ENCODE results near the gene SLC22A31. TPM values are rescaled to one million over a fixed set of nuclear protein-coding genes. Genes with fewer than 3 reads are reported as not detected.

The SLC22A31 gene
- total and polyA plus RNA-seq, 2 donors (not counting 3 experiments of a cell fraction or from before 2014, with no cell fraction given): 1.0 TPM; not detected in 1

- Histone ChIP-seq H3K9me3 (replicated peaks; ENCODE audit: control insufficient read depth, insufficient read depth, low read length) (no peaks in the 10 kb centered on the region), H3K4me3 (replicated peaks in 1 of 3; ENCODE audit: insufficient read depth in 1 of 3, low read depth in 1 of 3, low read length in 3 of 3) (no peak overlapping the region), H3K9me1 (replicated peaks; ENCODE audit: control insufficient read depth, extremely low read depth, insufficient read depth, low read length) (no peaks in the 10 kb centered on the region), H4K20me1 (replicated peaks; ENCODE audit: control insufficient read depth, extremely low read depth, insufficient read depth, low read length) (no peaks in the 10 kb centered on the region), H3K79me2 (ENCODE audit: control insufficient read depth, insufficient read depth, low read length) (no peaks in the 10 kb centered on the region), H3K9ac (replicated peaks; ENCODE audit: extremely low read depth, insufficient read depth, low read length) (no peak overlapping the region), H3K27me3 (ENCODE audit: control insufficient read depth in 2 of 2, insufficient read depth in 2 of 2, low read length in 2 of 2) (peaks cover 0 to 3% of the 10 kb centered on the region in 2 experiments), H3K27ac (ENCODE audit: insufficient read depth, low read depth, low read length) (no peak overlapping the region), H3K4me2 (ENCODE audit: insufficient read depth, low read length) (peak overlapping the region; percentile 33), H2AFZ (ENCODE audit: low read depth, low read length) (peak overlapping the region; percentile 65), H3K36me3 (ENCODE audit: control insufficient read depth in 2 of 2, extremely low read depth in 1 of 2, insufficient read depth in 2 of 2, low read length in 2 of 2) (no peaks in the 10 kb centered on the region), H3K4me1 (ENCODE audit: control insufficient read depth, extremely low read depth, insufficient read depth, low read length) (peaks cover 3% of the 10 kb centered on the region)
- no peak for TF ChIP-seq POLR2A (IDR thresholded peaks at IDR 0.05; ENCODE audit: low read depth, low read length)
- no peak for TF ChIP-seq POLR2AphosphoS5 (IDR thresholded peaks at IDR 0.05; ENCODE audit: insufficient read depth, low read depth, low read length)
- no peak for TF ChIP-seq FOS (IDR thresholded peaks at IDR 0.05; ENCODE audit: borderline replicate concordance, insufficient read depth, low read length)
- no peak for TF ChIP-seq CTCF (IDR thresholded peaks at IDR 0.05; ENCODE audit: extremely low read depth in 1 of 2, insufficient read depth in 1 of 2, low read depth in 1 of 2, low read length in 2 of 2)
- no peak for TF ChIP-seq MAX (IDR thresholded peaks at IDR 0.05; ENCODE audit: insufficient read depth, insufficient read length)
- TF ChIP-seq JUN (IDR thresholded peaks at IDR 0.05; ENCODE audit: borderline replicate concordance, insufficient read depth, insufficient read length, low read depth): no peak
- no peak for TF ChIP-seq MYC (IDR thresholded peaks at IDR 0.05; ENCODE audit: low read depth, low read length)
- BruUV-seq (replicated peaks): no TSS peak
- dilution Hi-C loops (cut with MboI; ENCODE audit: extremely low pct_ligation_motif_present, low sequenced_read_pairs) (no loop called here), intact Hi-C loops (cut with micrococcal nuclease) (loop anchor here (1.0 kb wide), 2 partner anchors 22 to 46 kb away; no protein-coding TSS in a partner anchor)
- FAIRE-seq (no peak), DNase-seq (ENCODE audit: low read depth, low spot score) (no peak)
- POLR2A ChIA-PET: interaction anchor here (0.7 kb wide), 1 partner anchor 1216 kb away, joined by 4 read pairs; no protein-coding TSS in a partner anchor
- CTCF ChIA-PET: interaction anchor here (0.6 to 1.1 kb wide), 4 partner anchors 10 to 433 kb away, joined by 3 to 7 read pairs (median 3); no protein-coding TSS in a partner anchor
Measured at GRCh38 chr16:89170346-89171215, 29.8 kb downstream of the SLC22A31 start.

Measured in endothelial cell of umbilical vein (primary cell).